Left renal pelvis (tissue), 4 donors: ENCODE results near the gene COL8A2. TPM values are rescaled to one million over a fixed set of nuclear protein-coding genes. Genes with fewer than 3 reads are reported as not detected.

Experiments used
- DNase-seq, 4 donors: peaks; one replicate each; pipeline ENCODE4 v3.0.0-alpha.2; 2013; ENCODE audit warnings: low read depth in 4 of 4, low spot score in 3 of 4
- polyA plus RNA-seq, 4 donors: library from polyadenylated mRNA; unstranded; fragments of 120-200 nt; gene quantifications; one replicate each; pipeline ENCODE4 v1.2.1, GENCODE V29; 2013; ENCODE audit not compliant: insufficient read length in 4 of 4

Gene COL8A2
- polyA plus RNA-seq, 4 donors, result 1.8 to 44.0 (median 3.3) TPM

- DNase-seq, result no peak
Measured at GRCh38 chr1:36092798-36093185, 32.2 kb downstream of the COL8A2 start.

DNA sequence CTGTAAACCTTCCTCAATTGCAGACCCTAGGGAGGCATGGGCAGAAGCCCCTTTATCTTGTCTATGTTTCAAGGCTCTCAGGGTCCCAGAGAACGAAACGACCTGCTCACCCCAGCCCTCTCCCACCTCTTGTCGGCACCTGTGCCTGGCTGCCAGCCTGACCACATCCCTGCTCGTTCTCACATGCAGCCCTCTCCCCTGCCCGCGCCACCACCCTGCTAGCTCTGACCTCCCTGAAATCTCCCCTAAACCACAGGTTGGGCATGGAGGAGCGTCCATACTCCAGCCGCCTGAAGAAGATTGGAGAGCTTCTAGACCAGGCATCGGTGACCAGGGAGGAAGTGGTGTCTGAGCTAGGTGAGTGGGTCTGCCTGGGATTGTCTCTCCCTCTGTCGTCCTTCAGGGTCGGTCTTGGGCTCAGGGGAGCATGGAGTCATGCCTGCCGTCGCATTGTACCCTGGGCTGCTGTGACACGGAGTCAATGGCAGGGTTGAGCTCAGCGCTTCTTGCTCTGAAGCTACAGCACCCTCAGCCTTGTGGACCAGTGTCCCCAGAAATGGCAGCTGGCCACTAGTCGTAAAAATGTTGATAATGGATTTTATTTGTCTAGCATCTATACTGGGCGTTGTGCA is 32.7 kb downstream of the COL8A2 start:
- no peak for DNase-seq

GRCh38 chr1:36091698-36092097 is 33.3 kb downstream of the COL8A2 start:
- no peak for DNase-seq

- DNase-seq, result no peak
Measured at GRCh38 chr1:36091141-36091540, 33.9 kb downstream of the COL8A2 start.

- DNase-seq, result no peak
Measured at GRCh38 chr1:36089393-36090121, 35.5 kb downstream of the COL8A2 start.

DNA sequence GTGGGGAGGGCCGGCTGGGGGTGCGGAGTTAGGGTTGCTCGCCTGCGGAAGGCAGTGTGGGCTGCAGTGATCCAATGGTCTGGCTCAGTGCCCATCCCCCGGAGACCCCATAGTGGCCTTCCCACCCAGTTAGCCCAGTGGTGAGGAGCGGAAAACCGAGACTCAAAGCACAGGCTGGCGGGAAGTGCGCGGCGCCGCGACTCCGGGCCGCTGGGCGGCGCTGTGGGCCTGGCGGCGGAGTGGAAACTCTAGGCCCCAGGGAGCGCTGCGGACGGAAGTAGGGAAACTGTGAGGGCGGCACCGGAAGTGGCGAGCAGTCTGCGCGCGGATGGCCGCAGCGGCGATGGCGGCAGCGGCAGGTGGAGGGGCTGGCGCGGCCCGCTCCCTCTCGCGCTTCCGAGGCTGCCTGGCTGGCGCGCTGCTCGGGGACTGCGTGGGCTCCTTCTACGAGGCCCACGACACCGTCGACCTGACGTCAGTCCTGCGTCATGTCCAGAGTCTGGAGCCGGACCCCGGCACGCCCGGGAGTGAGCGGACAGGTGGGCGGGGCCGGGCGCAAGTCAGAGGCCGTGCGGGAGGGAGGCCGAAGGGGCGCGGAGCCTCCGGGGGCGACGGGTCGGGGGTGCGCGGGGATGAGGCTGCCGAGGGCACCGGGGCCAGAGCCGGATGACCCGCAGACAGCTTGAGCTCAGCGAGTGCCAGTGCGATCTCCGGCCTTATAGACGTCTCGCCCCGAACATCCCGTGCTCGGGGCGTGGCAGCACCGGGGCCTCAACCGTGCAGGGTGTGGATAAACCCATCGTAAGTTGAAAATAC is 36.2 kb downstream of the COL8A2 start, which contains the start of gene ADPRS:
Gene ADPRS (plus strand): TSS at position 316 of the 816 bp plus-strand sequence. CDS start 13 bp downstream, at position 329.
- DNase-seq, result peak in 3 of 4 donors; percentile 68 to 72 (median 71)

DNA sequence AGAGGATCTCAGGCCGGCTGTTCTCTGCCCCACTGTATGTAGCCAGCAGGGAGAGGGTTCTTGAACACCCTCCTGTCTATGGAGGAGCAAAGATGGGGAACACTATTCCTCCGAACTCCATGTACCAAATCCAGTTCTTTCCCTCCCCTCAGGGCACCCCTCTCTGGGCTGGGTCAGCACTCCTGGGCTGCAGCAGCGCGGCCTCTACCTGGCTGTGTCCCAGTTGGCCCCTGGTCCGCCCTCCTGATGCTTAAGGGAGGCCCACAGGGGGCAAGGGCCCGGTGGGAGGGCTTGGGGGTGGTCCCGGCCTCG is 36.8 kb downstream of the COL8A2 start:
- DNase-seq, result no peak

DNA sequence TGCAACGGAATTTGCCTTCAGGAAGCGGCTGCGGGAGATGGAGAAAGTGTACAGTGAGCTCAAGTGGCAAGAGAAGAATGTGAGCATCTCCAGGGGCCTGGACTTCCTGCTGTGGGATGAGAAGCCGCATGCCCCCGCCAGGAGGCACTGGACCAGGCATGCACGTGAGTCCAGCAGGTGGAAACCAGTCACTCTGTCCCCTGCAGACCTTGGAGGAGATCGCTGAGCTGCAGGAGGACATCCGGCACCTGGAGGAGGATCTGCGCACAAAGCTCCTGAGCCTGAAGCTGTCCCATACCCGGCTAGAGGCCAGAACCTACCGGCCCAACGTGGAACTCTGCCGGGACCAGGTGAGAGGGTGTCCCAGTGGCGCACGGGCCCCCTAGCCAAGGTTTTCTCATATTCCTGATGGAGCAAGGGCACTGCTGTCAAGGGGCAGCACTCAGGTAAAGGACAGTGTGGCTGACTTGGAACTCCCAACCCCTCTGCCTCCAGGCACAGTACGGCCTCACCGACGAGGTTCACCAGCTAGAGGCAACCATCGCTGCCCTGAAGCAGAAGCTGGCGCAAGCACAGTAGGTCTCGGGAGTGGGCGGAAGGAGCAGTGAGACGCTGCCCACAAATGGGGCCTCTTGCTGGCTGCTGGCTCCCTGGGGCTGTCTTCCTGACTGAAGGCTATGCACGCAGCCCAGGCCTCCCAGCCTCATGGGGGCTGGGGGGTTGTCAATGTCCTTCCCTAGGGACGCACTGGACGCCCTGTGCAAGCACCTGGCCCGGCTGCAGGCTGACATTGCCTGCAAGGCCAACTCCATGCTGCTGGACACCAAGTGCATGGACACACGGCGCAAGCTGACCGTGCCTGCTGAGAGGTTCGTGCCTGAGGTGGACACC is 37.5 kb downstream of the COL8A2 start:
- no peak for DNase-seq

- no peak for DNase-seq
Measured at GRCh38 chr1:36086529-36087232, 38.3 kb downstream of the COL8A2 start.

DNA sequence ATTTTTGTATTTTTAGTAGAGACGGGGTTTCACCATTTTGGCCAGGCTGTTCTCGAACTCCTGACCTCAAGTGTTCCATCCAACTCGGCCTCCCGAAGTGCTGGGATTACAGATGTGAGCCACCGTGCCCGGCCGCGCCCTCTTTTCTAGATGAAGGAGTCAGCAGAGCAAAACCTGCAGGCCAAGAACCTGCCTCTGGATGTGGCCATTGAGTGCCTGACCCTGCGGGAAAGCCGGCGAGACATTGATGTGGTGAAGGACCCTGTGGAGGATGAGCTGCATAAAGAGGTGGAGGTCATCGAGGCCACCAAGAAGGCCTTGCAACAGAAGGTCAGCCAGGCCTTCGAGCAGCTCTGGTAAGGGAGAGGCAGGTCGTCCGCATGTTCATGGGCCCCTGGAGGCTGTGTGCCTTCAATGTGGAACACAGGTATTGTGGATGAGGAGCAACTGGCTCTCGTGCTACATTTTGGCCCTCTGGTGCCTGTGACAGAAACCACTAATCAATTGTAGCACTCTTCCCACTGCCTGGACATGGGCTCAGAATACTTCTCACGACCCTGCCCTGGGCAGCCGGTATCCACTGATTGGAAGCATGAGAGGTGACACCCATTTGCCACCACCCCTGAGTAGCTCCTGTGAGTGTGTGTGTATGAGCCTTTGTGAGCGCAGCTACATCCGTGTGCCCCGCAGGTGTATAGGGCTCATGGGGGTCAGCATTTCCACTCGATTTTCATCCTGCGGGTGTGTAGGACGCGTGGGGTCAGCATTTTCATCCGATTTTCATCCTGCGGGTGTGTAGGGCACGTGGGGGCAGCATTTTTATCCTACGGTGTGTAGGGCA is 39.1 kb downstream of the COL8A2 start:
- DNase-seq, result no peak

- DNase-seq, result no peak
Measured at GRCh38 chr1:36085126-36085525, 39.9 kb downstream of the COL8A2 start.

DNA sequence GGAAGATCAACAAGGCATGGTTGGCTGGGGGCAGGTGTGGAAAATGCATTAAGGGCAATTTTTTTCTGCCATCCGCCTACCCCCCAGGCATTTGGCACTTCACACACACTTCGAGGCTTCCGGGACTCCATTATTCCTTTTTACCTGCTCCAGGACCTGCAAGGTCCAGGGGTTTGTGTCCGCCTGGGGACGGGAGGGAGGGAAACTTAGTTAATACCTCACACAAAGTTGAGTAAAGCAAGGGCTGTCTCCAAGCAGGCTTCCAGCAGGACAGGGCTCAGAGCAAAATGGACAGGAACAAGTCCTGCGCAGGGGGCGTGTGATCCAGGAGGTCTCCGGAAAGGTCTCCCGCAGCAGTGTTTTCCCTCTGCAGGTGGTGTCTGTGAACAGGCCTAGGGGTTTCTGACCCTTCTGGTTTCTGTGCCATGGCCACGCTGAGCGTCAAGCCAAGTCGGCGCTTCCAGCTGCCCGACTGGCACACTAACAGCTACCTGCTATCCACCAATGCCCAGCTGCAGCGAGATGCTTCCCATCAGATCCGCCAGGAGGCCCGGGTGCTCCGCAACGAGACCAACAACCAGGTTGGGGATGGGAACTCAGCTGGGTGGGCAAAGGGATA is 40.4 kb downstream of the COL8A2 start:
- DNase-seq, result peak in 1 of 4 donors; percentile 11

GRCh38 chr1:36083635-36084496 is 41.2 kb downstream of the COL8A2 start, which contains the start of gene TEKT2:
TEKT2 (plus strand) TSS chr1:36084094; CDS start chr1:36084922, 828 bp downstream.
- DNase-seq, result peak; percentile 55 to 79 (median 62)

DNA sequence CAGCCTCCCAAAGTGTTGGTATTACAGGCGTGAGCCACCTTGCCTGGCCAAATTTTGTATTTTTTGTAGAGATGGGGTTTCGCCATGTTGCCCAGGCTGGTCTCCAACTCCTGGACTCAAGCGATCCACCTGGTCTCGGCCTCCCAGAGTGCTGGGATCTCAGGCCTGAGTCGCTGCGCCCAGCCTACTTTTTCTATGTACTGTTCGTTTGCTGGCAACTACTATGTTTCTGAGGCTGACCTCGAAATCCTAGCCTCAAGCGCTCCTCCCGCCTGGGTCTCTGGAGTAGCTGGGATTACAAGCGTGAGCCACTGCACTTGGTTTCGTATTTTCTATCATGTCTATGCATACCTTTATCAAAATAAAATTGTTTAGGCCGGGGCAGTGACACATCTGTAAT is 41.8 kb downstream of the COL8A2 start:
- DNase-seq, result no peak

DNA sequence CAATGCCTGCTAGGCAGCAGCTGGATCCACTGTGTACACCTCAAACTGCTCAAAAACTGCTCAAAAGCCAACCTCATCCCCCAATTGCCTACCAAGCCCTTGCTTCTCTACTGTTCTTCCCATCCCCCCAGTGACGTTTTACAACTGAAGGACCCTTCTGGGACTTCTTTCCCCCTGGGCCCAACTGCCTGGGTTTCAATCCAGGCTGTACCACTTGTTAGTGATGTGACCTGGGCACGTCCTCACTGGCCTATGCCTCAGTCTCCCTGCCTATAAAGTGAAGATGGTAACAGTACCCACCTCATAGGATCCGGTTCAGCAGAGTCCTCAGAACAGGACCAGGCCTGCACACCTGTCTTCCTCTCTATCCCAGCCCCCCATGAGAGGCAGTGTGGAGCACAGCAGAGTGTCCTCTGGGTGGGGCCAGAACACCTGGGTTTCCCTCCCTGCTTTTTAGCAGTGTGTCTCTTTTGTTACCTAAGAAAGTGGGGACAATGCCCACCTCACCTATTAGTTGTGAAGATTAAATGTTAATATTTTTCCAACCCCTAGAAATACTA is 43.0 kb downstream of the COL8A2 start:
- no peak for DNase-seq

GRCh38 chr1:36080801-36081200 is 44.2 kb downstream of the COL8A2 start:
- no peak for DNase-seq

DNA sequence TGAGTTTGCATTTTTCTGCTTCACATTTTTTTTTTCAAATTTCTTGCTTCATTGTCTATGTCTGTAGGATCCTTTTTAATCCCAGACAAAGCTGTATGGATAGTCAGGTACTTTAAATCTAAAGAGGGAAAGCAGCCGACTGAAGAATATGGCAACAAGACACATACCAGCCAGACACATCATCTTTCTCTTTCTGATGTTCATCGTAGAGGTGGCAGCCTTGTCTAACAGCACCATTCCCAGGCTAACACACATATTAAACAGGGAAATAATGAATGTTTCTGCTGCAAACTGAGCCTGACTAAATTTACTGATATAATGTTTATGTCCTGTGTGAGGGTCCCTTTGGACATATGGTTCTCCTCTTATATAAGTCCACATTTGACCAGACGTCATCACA is 44.8 kb downstream of the COL8A2 start:
- no peak for DNase-seq
